ENCODE results near the gene FAM20C.
"Not testable (repeated sequence)": the region's sequence is repeated elsewhere in the genome, so short reads cannot be mapped to it uniquely, and the experiment has no call there.

FAM20C gene

DNA sequence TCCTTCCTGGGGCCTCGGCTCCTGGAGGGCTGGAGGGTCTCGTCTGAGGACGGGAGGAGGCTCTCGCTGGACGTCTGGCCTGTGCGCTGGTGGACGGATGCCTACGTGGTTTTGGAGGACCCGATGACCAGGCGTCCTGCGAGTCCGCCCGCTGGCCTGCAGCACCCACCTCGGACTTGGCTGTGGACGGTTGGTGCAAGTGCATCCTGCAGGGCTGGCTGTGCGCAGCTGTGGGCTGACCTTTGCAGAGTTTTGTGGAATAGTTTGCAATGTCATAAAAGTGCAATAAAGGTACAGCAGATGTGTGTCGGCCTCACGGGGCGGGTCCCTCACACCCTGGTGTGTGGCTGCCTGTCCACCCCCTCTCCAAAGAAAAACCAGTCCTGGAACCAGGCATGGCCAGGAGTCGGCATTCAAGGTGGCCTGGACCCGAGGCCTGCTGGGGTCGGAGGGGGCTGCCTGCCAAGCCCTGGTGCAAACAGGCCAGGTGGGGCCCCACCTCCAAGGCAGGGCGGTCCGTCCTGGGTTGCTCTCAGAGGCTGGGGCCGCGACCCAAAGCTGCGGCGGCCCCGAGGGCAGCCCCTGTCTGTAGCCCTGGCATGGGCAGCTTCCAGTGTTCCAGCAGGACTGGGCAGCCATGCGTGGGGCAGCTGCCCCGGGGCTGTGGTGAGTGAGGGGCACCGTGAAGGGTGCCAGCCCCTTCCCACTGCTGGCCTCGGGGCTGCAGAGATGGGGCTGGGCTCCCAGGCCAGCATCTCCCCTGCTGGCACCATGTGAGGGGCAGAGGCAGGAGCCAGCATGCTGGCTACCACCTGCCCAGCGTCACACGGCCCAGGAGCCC is 68.3 kb downstream of the FAM20C start:
- no peak overlapping the region for H3K4me3 ChIP-seq (ENCODE audit: low read depth, low read length)
- TF ChIP-seq, protein P1, sequence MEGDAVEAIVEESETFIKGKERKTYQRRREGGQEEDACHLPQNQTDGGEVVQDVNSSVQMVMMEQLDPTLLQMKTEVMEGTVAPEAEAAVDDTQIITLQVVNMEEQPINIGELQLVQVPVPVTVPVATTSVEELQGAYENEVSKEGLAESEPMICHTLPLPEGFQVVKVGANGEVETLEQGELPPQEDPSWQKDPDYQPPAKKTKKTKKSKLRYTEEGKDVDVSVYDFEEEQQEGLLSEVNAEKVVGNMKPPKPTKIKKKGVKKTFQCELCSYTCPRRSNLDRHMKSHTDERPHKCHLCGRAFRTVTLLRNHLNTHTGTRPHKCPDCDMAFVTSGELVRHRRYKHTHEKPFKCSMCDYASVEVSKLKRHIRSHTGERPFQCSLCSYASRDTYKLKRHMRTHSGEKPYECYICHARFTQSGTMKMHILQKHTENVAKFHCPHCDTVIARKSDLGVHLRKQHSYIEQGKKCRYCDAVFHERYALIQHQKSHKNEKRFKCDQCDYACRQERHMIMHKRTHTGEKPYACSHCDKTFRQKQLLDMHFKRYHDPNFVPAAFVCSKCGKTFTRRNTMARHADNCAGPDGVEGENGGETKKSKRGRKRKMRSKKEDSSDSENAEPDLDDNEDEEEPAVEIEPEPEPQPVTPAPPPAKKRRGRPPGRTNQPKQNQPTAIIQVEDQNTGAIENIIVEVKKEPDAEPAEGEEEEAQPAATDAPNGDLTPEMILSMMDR (IDR thresholded peaks at IDR 0.05; ENCODE audit: control insufficient read depth, extremely low read depth, insufficient read depth), result no peak
- no peak for DNase-seq (ENCODE audit: low read depth)

DNA sequence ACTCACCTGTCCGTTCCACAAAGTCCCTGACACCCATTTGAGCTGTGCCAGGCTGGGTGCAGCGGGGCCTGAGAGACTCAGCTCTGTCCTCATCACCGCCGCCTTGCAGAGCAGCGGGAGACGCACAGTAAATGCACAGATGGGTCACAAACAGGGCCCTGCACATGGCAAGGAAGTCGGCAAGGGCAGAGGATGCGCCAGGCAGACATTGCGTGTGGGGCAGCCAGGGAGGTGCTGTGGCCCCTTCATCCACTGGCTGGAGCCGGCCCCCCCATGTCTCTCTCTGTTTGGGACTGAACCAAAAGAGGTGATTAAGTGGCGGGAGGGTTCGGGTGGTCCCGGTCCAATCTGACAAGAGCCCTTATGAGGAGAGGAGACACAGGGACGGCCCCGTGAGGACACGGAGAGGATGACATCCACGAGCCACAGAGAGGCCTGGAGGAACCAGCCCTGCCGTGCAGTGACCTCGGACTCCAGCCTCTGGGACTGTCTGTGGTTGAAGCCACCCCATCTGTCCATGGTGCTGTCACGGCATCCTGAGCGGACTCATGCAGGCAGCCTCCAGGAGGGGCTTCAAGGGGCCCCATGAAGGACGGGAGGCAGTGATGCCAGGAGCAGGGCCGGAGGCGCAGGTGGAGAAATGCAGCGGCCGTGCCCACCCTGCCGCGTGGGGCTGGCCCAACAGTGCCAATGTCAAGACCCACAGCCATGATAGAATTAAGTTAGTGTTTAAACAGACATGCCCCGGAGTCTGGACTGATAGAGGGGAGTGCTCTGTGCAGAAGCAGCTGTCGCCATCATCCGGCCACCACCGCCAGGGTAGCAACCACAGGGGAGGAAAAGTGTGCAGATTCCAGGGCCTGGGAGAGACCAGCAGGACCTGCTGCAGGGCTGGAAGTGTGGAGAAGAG is 69.2 kb downstream of the FAM20C start:
- no peak for DNase-seq (ENCODE audit: low read depth)
- TF ChIP-seq, protein P1 (IDR thresholded peaks at IDR 0.05; ENCODE audit: control insufficient read depth, extremely low read depth, insufficient read depth), result no peak
- no peak overlapping the region for H3K4me3 ChIP-seq (ENCODE audit: low read depth, low read length)

DNA sequence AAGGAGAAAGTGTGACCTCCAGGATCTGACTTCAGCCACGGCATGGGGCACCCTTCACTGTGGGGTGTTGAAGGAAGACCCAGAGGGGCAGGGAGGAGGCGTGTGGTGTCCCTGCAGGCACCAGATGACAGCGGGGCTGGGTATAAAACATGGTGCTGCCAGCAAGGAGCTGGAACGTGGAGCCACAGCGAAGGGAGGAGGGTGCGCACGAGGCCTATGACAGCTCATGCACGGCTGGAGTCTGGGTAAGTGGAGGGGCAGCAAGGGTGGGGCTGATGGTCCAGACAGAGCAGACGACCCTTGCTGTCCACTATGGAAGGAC is 69.8 kb downstream of the FAM20C start:
- no peak for DNase-seq (ENCODE audit: low read depth)
- no peak overlapping the region for H3K4me3 ChIP-seq (ENCODE audit: low read depth, low read length)
- TF ChIP-seq, protein P1 (IDR thresholded peaks at IDR 0.05; ENCODE audit: control insufficient read depth, extremely low read depth, insufficient read depth), result no peak

DNA sequence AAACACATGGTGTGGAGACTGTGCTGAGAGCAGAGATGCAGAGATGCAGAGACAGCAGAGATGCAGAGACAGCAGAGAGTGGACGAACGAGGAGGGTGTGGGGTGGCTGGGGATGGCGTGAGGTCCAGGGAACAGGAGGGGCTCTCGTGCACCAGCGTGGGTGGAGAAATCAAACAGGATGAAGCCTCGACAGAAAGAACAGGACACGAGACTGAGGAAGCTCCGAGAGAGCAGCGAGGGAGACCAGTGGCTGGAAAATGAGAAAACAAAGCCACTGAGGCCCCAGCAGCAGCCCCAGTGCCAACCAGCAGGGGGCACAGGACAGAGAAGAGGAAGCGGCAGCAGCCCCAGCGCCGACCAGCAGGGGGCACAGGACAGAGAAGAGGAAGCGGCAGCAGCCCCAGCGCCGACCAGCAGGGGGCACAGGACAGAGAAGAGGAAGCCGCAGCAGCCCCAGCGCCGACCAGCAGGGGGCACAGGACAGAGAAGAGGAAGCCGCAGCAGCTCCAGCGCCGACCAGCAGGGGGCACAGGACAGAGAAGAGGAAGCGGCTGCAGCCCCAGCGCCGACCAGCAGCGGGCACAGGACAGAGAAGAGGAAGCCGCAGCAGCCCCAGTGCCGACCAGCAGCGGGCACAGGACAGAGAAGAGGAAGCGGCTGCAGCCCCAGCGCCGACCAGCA is 70.4 kb downstream of the FAM20C start:
- not testable (repeated sequence) for H3K4me3 ChIP-seq (ENCODE audit: low read depth, low read length); DNase-seq (ENCODE audit: low read depth)

DNA sequence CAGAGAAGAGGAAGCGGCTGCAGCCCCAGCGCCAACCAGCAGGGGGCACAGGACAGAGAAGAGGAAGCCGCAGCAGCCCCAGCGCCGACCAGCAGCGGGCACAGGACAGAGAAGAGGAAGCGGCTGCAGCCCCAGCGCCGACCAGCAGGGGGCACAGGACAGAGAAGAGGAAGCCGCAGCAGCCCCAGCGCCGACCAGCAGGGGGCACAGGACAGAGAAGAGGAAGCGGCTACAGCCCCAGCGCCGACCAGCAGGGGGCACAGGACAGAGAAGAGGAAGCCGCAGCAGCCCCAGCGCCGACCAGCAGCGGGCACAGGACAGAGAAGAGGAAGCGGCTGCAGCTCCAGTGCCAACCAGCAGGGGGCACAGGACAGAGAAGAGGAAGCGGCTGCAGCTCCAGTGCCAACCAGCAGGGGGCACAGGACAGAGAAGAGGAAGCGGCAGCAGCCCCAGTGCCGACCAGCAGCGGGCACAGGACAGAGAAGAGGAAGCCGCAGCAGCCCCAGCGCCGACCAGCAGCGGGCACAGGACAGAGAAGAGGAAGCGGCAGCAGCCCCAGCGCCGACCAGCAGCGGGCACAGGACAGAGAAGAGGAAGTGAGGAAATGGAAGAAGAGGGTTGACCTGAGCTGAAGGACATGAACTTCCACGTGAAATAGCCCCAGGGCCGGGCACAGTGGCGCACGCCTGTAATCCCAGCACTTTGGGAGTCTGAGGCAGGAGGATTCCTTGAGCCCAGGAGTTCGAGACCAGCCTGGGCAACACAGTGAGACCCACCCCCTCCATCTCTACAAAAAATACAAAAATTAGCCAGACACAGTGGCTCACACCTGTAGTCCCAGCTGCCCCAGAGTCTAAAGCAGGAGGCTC is 71.3 kb downstream of the FAM20C start:
- DNase-seq (ENCODE audit: low read depth); H3K4me3 ChIP-seq (ENCODE audit: low read depth, low read length): not testable (repeated sequence)
- TF ChIP-seq, protein P1 (IDR thresholded peaks at IDR 0.05; ENCODE audit: control insufficient read depth, extremely low read depth, insufficient read depth), result peak; percentile 21; the same call in 1 of the 2 replicates

DNA sequence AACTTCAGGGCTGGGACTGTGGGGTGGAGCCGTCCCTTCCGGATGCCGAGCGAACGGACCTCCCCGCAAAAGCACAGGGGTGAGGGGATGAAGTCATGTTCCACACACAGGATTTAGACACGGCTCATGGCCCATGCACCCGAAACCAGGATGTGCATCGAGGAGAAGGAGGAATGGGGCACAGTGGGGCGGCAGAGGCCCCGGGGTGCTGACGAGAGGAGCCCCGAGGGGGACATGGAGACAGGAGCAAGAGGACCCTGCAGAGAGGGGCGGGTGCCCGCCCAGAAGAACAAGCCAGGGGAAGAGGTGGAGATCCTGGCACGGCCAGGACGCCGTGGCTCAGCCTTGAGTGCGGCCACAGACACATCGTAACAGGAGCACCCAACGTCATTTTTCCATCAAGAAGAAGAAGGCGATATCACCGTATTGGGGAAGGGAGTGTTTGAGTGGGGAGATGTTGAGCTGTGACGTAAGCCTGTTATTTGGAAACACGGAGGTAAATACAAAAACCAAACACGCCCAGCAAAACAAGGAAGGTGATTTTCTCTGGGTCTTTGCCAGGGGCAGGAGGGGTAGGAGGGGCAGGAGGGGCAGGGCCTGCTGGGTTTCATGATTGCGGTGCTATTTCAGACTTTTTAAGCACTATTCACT is 72.3 kb downstream of the FAM20C start:
- no peak for DNase-seq (ENCODE audit: low read depth)
- no peak overlapping the region for H3K4me3 ChIP-seq (ENCODE audit: low read depth, low read length)
- TF ChIP-seq, protein P1 (IDR thresholded peaks at IDR 0.05; ENCODE audit: control insufficient read depth, extremely low read depth, insufficient read depth), result no peak

Measured in LNCaP clone FGC (cell line).